Left ventricle myocardium inferior (tissue), 1 donor: ENCODE data around the gene MRPL43. TPM values are rescaled to one million over a fixed set of nuclear protein-coding genes. Genes with fewer than 3 reads are reported as not detected.
A peak's percentile ranks its signal among the peaks of the same experiment; 100 is the strongest.
"Not testable (repeated sequence)": the region's sequence is repeated elsewhere in the genome, so short reads cannot be mapped to it uniquely, and the experiment has no call there.

Source experiments
- DNase-seq: peaks from one replicate; pipeline ENCODE4 v3.0.0-alpha.2; 2020
- H3K27ac ChIP-seq: fragments of 200-600 bp; replicated peaks from 2 replicates; pipeline ENCODE4 v1.8.0; 2021
- H3K27me3 ChIP-seq: fragments of 200-600 bp; 2 replicates; pipeline ENCODE4 v1.8.0; 2021; ENCODE audit warnings: low read depth
- H3K36me3 ChIP-seq: fragments of 200-600 bp; 2 replicates; pipeline ENCODE4 v1.8.0; 2021
- H3K4me1 ChIP-seq: fragments of 200-600 bp; 2 replicates; pipeline ENCODE4 v1.8.0; 2021
- H3K4me3 ChIP-seq: fragments of 200-600 bp; 2 replicates; pipeline ENCODE4 v1.8.0; 2021; ENCODE audit warnings: mild to moderate bottlenecking, moderate library complexity
- H3K9me3 ChIP-seq: fragments of 200-600 bp; replicated peaks from 2 replicates; pipeline ENCODE4 v1.8.0; 2021
- CTCF ChIP-seq: fragments of 200-600 bp; IDR thresholded peaks from 2 replicates; pipeline ENCODE4 v1.8.0; 2021; ENCODE audit warnings: antibody characterized with exemption, mild to moderate bottlenecking, borderline replicate concordance
- intact Hi-C: fragments of 100-400 bp; cut with micrococcal nuclease; formaldehyde crosslinking; loops from one replicate; pipeline ENCODE4 v1.11.0; 2022
- long read RNA-seq: library from polyadenylated mRNA; unstranded; transcript quantifications from one replicate; pipeline ENCODE4 v2.0.0, GENCODE V29; 2021
- total RNA-seq: library from RNA; stranded (reverse); fragmentation: NEBNext Ultra II Directional; extraction: Animal tissue kit (Norgen Biotek cat#: 25700); gene quantifications from one replicate; pipeline ENCODE4 v1.2.1, GENCODE V29; 2021
- donor health status: DM: no; HTN: yes; CAD: no; lungs with severe emphysema.

MRPL43 gene
- 49.7 TPM for total RNA-seq
- long read RNA-seq, transcript MRPL43-203 (3 exons, 1,010 nt): major isoform, 22 of 31 reads
- long read RNA-seq, partial matches to known transcripts: 0 of 31 reads
- long read RNA-seq, other reads (novel, unspliced or antisense): 5 of 31 reads

GRCh38 chr10:100986952-100987684 is at the start of gene MRPL43, which contains the start of gene TWNK:
MRPL43 (minus strand) TSS chr10:100987497; CDS start chr10:100987443, 54 bp downstream.
TWNK (plus strand) TSS chr10:100987543; CDS start chr10:100988211, 668 bp downstream.
- Histone ChIP-seq H3K36me3 (peaks cover 44% of the 10 kb centered on the region), H3K27ac (peak within 1 kb of the TSS; percentile 82), H3K9me3 (no peaks in the 10 kb centered on the region), H3K4me3 (peak within 1 kb of the TSS; percentile 78), H3K27me3 (no peaks in the 10 kb centered on the region), H3K4me1 (peaks cover 40% of the 10 kb centered on the region)
- DNase-seq: peak; percentile 86
- TF ChIP-seq CTCF: no peak
- intact Hi-C loops: no loop called here

GRCh38 chr10:101036726-101037125 is 49.4 kb upstream of the MRPL43 start:
- intact Hi-C loops: no loop called here
- DNase-seq: no peak
- peaks cover 57% of the 10 kb centered on the region for H3K36me3 ChIP-seq

GRCh38 chr10:101035916-101036702 is 48.8 kb upstream of the MRPL43 start:
- intact Hi-C loops: no loop called here
- no peak overlapping the region for H3K4me3 ChIP-seq
- H3K27me3 ChIP-seq: no peaks in the 10 kb centered on the region
- peaks cover 34% of the 10 kb centered on the region for H3K4me1 ChIP-seq
- H3K27ac ChIP-seq: no peak overlapping the region
- TF ChIP-seq CTCF: no peak
- H3K36me3 ChIP-seq: peaks cover 57% of the 10 kb centered on the region
- H3K9me3 ChIP-seq: no peaks in the 10 kb centered on the region
- no peak for DNase-seq

More at GRCh38 chr10:101036726-101037125, 49.4 kb upstream of the MRPL43 start:
- Histone ChIP-seq H3K4me1 (peaks cover 34% of the 10 kb centered on the region), H3K4me3 (no peak overlapping the region), H3K9me3 (no peaks in the 10 kb centered on the region), H3K27ac (no peak overlapping the region), H3K27me3 (no peaks in the 10 kb centered on the region)
- no peak for TF ChIP-seq CTCF

GRCh38 chr10:101035314-101035713 is 48.0 kb upstream of the MRPL43 start:
- Histone ChIP-seq H3K27ac (no peak overlapping the region), H3K9me3 (no peaks in the 10 kb centered on the region), H3K27me3 (no peaks in the 10 kb centered on the region), H3K4me1 (peaks cover 37% of the 10 kb centered on the region), H3K36me3 (peaks cover 57% of the 10 kb centered on the region), H3K4me3 (no peak overlapping the region)
- no peak for DNase-seq
- intact Hi-C loops: no loop called here
- TF ChIP-seq CTCF: no peak

GRCh38 chr10:101034404-101034803 is 47.1 kb upstream of the MRPL43 start:
- H3K27me3 ChIP-seq, DNase-seq, intact Hi-C loops, H3K9me3 ChIP-seq, H3K27ac ChIP-seq, H3K4me3 ChIP-seq: not testable (repeated sequence)
- Histone ChIP-seq H3K36me3 (peaks cover 50% of the 10 kb centered on the region), H3K4me1 (peaks cover 40% of the 10 kb centered on the region)
